Measurements from ENCODE around the gene IMPDH1.

GRCh38 chr7:128366986-128367385 lies 42.8 kb downstream of the IMPDH1 start:
- no peak for TF ChIP-seq CTCF (IDR thresholded peaks at IDR 0.05)
- no peak for TF ChIP-seq POLR2A (IDR thresholded peaks at IDR 0.05)
- no peak for TF ChIP-seq EP300 (IDR thresholded peaks at IDR 0.05)

Measured in ovary (tissue), 3 donors.